Measurements from ENCODE around the gene PTN. TPM values are rescaled to one million over a fixed set of nuclear protein-coding genes. Genes with fewer than 3 reads are reported as not detected.
"Not testable (repeated sequence)": the region's sequence is repeated elsewhere in the genome, so short reads cannot be mapped to it uniquely, and the experiment has no call there.

The PTN gene
- total and polyA plus RNA-seq, 2 donors: 19.3 to 20.6 TPM

- H3K27ac ChIP-seq (ENCODE audit: low read depth in 1 of 2, low read length in 1 of 2); H3K4me1 ChIP-seq (ENCODE audit: control insufficient read depth in 2 of 2, insufficient read depth in 2 of 2, low read length in 2 of 2); H3K9me3 ChIP-seq (ENCODE audit: control insufficient read depth in 2 of 2, insufficient read depth in 1 of 2, low read length in 1 of 2); H3K27me3 ChIP-seq (ENCODE audit: control insufficient read depth in 2 of 2, insufficient read depth in 1 of 2, low read length in 1 of 2); H3K4me3 ChIP-seq (ENCODE audit: low read length in 2 of 2); H3K36me3 ChIP-seq (ENCODE audit: control insufficient read depth in 2 of 2, insufficient read depth in 2 of 2, low read length in 1 of 2); DNase-seq (ENCODE audit: low read depth in 6 of 9, low spot score in 9 of 9): not testable (repeated sequence)
- WGBS: 92% methylated on average over 24 of the region's 25 CpGs
Observed at GRCh38 chr7:137181619-137182018, 161.9 kb downstream of the PTN start.
